ENCODE results near the gene HEXD. TPM values are rescaled to one million over a fixed set of nuclear protein-coding genes. Genes with fewer than 3 reads are reported as not detected.
"Not testable (repeated sequence)": the region's sequence is repeated elsewhere in the genome, so short reads cannot be mapped to it uniquely, and the experiment has no call there.

HEXD gene
- polyA plus RNA-seq, 1 donor: 27.4 TPM

DNA sequence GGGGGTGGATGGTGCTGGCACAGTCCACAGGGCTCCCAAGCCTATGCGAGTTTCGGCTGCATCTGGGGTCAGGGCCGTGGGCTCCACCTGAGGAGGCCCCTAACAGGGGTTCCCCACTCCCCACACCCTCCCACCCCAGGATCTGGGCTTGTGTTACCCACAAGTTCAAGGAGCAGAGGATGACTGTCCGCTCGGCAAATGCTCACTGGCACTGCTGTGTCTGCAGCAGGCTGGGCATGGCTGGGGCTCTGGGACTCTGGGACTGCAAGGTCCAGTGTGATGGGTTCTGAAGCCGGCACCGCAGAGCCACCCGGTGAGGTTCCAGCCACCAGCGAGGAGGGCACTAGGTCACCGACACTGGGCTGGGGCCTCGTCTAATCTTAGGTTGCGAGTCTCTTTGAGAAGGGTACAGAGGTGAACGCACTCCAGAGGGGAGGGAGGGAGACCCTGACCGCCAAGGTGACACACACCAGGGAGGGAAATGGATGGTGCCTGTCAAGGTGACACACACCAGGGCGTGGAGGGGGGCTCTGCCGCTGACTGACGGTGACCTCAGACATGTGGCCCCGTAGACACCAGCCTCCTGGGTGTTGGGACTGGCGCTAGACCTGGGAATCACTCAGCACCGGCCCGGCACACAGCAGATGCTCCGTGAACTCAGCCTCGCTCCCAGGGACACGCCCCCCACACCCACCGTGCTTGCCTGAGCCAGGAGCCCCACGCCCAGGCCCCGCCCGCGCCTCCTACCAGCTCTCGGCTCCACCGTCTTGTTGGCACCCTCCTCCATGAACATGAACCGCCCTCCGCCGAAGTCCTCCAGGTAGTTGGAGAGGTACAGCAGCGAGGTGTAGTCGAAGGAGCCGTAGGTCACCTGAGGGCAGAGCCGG lies 20.5 kb upstream of the HEXD start:
- DNase-seq: no peak

DNA sequence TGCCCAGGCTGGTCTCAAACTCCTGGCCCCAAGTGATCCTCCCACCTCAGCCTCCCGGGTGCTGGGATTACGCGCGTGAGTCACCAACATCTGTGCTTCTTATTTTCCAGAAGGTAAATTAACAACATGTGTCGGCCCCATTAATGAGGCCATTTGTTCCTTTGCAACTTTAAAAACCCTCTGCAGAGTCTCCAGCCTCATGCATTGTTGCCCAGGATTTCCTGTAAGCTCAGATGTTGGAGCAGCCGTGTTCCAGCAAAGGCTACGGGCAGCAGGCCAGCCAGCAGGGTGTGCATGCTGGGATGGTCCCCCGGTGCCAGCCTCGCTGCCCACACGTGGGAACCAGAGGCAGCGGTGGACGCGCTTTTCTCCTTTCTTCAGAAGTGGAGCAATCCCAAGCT lies 19.1 kb upstream of the HEXD start:
- DNase-seq: peak; percentile 79

DNA sequence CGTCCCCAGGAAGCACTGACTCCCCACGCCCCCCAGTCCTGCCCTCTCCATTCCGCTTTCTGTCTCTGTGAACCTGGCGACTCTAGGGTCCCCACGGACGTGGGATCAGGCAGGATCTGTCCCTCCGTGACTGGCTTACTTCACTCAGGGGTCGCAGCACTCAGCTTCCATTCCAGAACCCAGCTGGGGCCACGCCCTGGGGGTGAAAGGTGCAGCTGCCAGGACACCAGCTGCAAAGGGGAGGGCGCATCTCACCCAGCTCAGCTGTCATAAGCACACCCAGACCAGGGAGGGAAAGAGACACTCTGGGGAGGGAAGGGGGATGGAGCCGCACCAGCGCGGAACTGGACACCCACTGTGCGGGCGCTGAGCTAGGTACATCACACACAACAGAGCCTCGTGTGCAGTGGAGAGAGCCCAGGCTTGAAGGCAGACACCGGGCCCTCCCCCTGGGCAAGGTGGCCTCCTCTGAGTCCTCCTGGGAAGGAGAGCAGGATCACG lies 18.5 kb upstream of the HEXD start:
- peak; percentile 65 for DNase-seq

DNA sequence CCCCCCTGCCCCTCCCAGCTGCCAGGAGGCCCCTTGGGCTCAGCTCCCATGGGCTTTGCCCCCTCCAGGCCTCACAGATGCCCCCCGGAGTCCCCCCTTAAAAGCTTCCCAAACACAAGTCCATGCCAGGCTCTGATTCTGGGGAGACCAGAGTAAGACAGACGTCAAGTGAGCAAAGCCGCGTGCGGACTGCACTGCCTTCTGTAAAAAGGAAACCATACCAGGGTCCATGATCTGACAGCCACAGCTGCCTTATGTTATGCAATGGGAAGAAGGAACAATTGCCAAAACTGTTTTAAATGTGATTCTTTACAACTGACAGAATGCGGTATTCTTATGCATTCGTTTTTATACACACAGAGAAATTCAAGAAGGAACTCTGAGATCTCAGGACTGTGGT lies 17.9 kb upstream of the HEXD start:
- DNase-seq: no peak

DNA sequence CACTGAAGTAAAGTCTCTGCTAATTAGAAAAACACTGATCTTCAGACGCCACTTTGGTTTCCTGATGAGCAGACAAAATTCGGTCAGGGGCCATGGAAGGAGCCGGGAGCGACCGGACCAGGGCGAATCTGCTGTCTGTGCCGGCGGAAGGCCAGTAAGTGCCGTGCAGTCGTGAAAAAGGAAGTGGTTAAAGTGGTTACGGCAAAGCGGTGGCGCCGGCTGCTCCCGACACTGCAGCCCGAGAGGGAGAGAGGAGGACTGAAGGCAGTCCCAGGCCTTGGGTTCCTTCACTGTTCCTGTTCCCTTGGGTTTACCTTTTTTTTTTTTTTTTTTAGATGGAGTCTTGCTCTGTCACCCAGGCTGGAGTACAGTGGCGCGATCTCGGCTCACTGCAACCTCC lies 17.3 kb upstream of the HEXD start:
- no peak for DNase-seq

DNA sequence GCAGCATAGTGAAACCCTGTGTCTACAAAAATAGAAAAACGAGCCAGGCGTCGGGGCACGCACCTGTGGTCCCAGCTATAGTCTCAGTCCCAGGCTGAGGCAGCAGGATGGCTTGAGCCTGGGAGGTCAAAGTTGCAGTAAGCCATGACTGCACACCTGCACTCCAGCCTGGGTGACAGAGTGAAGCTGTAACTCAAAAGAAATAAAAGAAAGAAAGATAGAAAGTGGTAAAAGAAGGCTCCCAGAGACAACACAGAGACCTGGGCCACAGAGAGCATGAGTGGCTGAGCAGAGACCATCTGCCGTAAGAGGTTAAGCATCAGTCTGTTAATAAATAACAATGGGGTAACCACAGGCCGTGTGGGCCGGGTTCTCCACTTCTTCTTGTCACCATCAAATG lies 15.3 kb upstream of the HEXD start:
- no peak for DNase-seq

DNA sequence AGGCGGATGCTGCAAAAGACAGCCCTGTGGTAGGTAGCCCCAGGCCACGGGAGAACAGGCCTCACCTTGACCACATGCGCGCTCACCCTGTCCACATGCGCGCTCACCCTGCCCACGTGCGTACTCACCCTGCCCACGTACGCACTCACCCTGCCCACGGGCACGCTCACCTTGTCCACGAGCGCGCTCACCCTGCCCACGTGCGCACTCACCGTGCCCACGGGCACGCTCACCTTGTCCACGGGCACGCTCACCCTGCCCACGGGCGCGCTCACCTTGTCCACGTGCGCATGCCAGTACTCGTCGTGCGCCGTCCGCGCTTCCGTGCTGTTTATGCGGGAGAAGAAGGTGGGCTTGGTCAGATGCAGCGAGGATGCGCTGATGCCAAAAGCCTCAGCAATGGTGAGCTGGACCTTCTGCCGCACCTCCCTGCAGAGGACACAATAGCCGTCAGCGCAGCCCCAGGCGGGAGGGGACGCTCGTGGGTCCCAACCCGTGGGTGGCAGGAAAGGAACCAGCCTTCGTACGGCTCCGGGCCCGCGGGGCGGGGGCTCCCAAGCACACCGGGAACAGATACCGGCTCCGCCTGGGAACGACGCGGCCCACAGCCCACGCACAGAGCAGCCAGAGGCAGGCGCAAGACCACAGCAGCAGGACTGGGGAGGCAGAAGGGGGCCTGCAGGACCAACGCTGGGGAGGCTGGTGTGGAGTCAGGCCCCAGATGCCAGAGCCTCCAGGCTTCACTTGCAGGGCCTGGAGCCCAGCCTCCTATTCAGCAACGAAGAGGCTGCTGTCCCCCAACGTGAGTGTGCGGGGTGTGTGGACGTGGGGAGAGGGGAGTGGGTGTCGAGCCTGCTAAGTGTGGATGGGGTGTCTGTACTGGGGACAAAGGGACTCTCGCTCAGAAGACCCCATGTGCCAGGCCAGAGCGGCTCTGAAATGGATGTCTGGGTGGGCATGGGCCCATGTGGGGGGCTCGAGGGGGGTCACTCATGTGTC lies 14.2 kb upstream of the HEXD start:
- no peak for DNase-seq

DNA sequence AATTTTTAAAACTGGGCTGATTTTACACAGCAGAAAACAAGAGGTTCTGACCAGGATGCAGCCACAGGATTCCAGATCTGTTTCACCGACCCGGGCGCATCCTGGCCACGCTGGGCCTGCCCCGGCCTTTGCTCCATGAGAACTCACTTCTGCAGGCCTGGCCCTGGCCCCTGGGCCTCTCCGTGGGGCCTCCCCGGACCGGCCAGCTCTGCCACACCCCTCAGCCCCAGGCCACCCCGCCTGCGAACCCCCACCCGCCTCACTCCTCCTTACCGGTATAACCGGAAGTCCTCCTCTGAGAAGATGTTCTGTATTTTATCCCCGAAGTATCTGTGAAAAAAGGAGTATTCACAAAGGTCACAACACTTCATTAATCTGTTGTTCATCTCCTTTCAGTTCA lies 13.1 kb upstream of the HEXD start:
- DNase-seq: no peak

DNA sequence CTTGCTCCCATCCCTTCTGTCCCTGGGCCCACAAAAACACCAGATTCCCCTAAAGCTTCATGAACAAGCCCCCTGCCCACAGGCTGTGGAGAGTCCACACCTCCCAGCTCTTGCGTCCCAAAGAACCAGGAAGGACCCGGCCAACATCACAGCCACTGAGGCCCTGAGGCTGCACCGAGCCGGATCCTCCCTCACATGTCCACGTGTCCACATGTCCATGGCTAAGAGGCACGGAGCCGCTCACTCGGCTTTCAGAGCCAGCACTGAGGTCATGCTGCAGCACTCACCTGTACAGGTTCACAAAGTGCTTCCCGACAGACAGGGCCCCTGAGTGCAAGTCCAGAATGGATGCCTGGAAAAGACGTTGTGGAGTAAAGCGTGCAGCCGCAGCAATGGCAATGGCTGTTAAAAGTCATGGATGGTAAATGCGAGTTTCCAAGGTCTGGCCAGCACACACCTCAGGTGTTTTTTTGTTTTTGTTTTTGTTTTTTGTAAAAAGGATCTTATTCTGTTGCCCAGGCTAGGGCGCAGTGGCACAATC lies 11.9 kb upstream of the HEXD start:
- no peak for DNase-seq

DNA sequence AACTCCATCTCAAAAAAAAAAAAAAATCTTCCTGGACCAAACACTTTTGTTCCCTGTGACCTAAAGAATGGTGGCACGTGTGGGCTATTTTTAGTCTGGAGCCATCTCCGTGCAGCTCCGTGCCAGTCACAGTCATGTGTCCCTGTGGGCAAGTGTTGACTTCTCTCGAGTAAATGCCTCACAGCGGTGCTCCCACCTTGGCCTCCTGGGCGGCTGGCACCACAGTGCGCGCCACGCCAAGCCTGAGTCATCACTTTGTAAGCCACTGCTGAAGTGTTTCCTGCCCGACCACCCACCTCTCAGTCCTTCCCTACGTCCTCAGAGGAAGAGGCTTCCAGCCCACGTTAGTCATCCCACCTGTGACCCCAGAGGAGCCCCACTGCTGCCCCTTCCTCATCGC lies 10.9 kb upstream of the HEXD start:
- no peak for DNase-seq

DNA sequence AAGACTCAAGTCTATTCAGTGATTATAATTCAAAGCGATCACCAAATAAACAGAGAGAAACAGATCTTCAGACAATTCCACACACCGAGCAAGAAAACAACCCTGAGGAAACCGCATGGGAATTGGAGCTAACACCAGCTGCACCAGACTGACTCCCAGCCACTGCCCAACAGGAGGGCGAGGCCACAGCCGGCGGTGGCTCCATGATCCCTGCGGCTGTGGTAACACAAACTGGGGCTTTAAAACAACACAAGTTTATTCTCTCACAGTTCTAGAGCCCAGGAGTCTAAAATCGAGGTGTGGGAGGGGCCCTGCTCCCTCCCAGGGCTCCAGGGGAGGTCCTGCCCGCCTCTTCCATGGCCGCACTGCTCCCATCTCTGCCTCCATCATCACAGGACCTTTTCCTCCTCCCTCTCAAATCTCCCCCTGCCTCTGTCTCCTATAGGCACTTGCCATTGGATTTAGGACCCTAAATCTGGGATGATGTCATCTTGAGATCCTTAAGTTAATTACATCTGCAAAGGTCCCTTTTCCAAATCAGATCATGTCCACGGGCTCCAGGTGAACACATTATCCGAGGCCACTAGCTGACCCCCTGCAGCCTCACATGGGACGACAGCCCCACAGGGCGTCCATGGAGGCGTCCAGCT lies 9.7 kb upstream of the HEXD start:
- no peak for DNase-seq

DNA sequence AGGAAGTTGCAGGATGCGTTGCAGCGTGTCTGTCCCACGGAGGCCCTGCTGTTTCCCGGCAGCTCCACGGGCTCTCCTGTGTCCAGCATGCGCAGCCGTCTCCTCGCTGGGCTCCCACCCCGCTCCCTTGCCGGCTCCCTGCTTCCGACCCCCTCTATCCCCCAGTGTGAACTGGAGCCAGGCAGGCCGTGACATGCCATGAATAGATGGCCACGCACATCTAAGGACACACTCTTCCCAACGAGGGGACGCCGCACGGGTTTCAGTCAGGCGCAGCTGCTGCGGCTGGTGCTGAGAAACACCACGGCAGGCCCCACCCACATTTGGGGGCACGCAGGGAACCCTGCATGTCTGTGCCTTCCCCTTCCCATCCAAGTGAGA lies 9.2 kb upstream of the HEXD start:
- no peak for DNase-seq

DNA sequence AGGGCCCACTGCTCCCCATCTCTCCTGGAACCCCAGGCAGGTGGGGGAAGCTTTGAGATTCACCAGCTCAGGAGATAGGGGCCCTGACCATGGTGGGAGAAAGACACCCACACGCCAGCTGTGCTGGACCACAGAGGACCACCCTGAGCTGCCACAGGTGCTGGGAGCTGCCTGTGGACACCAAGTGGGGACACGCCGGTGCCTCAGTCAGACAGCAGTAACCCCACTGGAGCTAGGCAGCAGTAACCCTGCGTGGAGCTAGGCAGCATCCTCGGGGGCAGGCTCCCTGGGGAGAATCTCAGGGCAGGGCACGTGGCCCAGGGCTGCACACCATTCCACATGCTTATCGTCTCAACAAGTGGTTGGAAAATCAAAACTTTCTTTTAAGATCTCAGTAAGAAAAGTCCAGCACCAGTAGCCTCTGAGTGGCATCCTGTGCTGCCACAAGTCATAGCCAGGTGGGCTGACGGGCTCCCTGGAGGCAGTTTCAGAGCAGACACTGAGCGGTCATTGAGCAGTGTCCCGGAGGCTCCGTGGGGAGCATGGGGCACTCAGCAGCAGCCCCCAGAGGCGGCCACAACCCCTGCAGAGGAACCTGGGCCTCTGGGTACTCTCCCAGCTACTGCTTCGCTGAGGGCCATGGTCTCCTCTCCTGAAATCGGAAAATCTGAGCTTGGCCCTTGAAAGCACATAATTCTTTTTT lies 8.0 kb upstream of the HEXD start:
- no peak for DNase-seq

DNA sequence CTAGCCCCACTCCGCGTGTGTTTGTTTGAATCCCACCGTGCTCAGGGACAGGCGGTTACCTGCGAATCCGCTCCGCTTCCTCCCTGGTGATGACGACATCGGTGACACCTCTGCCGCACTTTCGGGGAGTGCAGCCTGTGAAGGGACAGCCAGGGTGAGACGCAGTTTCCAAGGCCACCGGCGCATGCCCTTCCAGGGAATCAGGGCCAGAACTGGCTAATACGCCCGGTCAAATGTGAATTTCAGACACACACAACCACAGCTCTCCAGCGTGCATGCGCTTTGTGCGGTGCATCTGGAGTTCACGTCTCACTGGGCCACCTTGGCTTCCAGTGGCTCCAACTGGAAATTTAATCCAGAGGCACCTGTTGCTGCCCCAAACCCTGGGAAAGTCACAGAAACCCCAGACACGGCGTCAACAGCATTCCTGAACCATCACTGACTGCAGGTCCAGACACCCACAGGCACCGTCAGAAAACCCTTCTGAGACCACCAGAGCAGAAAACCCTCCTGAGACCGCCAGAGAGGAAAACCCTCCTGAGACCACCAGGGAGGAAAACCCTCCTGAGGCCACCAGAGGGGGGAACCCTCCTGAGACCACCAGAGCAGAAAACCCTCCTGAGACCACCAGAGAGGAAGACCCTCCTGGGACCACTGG lies 6.6 kb upstream of the HEXD start:
- no peak for DNase-seq

DNA sequence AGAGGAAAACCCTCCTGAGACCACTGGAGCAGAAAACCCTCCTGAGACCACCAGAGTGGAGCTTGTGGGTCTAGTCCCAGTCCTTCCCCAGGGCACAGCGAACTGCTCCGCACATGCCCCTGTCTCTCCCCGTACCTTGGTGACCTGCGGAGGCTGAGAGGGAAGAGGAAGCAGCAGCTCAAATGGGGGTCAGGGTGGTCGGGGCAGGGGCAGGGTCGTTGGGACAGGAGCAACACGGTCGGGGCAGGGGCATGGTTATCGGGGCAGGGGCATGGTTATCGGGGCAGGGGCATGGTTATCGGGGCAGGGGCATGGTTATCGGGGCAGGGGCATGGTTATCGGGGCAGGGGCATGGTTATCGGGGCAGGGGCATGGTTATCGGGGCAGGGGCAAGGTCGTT lies 6.1 kb upstream of the HEXD start:
- DNase-seq: not testable (repeated sequence)

DNA sequence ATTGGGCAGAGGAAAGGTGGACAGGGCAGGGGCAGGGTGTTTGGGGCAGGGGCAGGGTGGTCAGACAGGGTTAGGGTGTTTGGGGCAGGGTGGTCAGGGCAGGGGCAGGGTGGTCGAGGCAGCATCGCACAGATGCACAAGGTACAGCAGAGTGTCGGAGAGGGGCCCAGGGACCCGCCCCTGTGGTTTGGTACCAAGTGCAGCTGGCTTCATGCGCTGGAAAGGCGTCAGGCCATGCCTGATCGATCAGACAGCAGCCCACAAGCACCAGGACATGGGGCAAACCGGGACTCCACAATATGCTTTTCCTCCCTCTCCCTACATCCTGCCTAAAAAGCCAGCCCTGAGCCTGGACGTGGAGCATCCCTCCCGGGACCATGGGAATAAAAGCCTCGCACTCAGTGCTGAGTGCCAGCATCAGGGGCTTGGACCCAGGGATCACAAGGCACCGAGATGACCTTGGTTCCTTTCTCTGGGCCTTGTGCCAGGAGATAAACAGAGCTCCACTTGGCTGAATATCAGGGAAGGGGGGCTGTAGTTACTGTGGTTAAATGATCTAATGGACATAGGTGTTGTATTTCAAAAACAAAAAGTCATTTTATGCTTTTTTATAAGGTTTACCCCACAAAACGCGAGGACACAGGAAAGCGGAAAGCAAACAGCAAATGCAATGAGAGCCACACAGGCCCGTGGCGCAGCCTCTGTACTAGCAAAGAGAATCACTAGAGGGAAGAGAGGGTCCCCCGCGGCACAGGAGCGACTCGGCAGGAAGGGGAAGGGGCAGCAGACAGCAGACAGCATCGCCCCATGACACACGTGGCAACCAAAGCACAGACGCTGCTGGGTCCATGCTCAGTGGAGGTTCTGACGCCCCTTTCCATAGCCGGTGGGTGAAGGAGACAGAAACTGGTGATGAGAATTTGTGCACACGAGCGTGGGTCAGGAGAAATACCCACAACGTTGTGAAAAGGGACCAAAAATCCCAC lies 5.3 kb upstream of the HEXD start:
- no peak for DNase-seq

DNA sequence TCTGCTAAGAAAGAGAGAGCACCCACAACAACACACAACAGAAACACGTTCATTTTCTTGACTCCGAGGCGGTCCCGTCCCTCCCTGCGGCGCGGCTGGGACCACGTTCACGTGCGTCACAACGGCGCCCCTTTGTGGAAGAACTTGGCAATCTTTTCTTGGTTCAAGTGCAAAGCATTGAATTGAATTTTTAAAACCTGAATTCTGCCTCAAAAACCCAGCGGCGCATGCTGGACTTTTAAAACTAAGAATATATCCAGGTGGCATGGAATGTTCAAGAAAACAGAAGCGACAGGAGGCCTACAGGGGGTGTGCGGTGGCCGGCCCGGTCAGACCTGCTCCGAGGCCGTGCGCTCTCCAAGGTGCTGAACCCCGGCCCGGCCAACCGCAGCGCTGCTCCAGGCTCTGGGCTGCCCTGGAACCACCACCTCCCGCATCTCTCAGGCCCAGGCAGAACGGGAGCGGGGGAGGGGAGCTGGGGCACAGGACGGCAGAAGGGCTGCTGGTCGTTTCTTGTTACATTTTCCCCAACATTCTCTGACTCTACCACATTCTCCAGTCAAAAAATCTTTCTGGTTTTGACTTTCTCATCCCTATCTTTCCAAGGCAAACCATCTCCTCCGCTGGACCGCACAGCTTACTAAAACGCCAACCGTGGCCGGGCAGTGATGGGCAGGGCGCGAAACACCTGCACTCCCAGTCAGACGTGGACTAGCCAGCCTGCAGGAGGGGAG lies 3.4 kb upstream of the HEXD start:
- DNase-seq: peak; percentile 83

DNA sequence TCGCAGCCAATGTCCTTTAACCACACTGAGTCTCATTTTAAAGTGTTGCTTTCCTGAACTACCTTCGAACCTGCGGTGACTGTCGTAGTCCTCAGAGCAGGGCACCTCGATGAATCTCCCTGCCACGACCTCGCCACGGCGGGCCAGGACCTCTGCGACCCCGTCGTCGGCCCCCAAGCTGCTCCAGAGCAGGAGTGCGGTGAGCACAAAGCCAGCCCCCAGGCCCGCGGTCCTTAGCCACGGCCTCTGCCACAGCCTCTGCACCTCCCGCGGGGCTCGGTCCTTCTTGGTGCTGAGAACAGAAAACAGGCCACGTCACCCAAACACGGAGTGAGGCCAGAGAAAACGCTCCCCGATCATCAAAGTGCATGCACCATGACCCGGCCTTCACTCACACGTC lies 2.8 kb upstream of the HEXD start:
- no peak for DNase-seq

DNA sequence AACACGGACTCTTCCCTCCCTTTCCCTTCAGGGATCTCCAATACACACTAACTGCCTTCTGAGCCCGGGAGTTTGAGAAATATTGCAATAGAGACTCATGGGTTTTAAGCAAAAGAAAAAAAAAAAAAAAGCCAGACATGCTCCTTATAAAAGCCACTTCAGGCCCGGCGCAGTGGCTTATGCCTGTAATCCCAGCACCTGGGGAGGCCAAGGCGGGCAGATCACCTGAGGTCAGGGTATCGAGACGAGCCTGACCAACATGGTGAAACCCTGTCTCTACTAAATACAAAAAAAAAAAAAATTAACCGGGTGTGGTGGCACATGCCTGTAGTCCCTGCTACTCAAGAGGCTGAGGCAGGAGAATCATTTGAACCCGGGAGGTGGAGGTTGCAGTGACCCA lies 2.4 kb upstream of the HEXD start:
- no peak for DNase-seq
